Lower leg skin (tissue), 4 donors: ENCODE data around the gene TUBA8. TPM values are rescaled to one million over a fixed set of nuclear protein-coding genes. Genes with fewer than 3 reads are reported as not detected.
"Not testable (repeated sequence)": the region's sequence is repeated elsewhere in the genome, so short reads cannot be mapped to it uniquely, and the experiment has no call there.

Experiments used
- DNase-seq, 2 donors: peaks; one replicate each; pipeline ENCODE4 v3.0.0-alpha.2; 2019; ENCODE audit warnings: low spot score in 2 of 2
- H3K4me3 ChIP-seq: fragments of 200-600 bp; sonication (generic); 2 replicates; pipeline ENCODE4 v1.5.1; 2017; ENCODE audit warnings: mild to moderate bottlenecking, low read depth; ENCODE audit not compliant: poor library complexity, severe bottlenecking
- POLR2A ChIP-seq, 2 donors: fragments of 450-650 bp; IDR thresholded peaks; one replicate each; pipeline ENCODE4 v1.6.1; 2016 to 2017; ENCODE audit warnings: antibody characterized with exemption in 2 of 2, mild to moderate bottlenecking in 1 of 2, moderate library complexity in 1 of 2
- WGBS, 2 donors: methylation state at CpG; one replicate each; pipeline ENCODE4 v1.1.5; 2018; 5-methylcytosine and 5-hydroxymethylcytosine counted together
- intact Hi-C: fragments of 100-400 bp; cut with DNase I; formaldehyde crosslinking; loops from one replicate; pipeline ENCODE4 v1.15.0; 2023; ENCODE audit warnings: low total_unique reads
- total RNA-seq, 4 donors: library from RNA; depleted of rRNA; stranded (reverse); fragments of >200 nt; gene quantifications; one replicate each; pipeline ENCODE4 v1.1.0, GENCODE V29; 2016
- TF ChIP-seq, protein P1 (sequence below), 3 donors: fragments of 450-650 bp; IDR thresholded peaks; one replicate each; pipeline ENCODE4 v1.5.1; 2016; ENCODE audit warnings: antibody characterized with exemption in 3 of 3, mild to moderate bottlenecking in 3 of 3, moderate library complexity in 2 of 3

Gene TUBA8
- total RNA-seq, 4 donors from 2014 or later: 1.5 to 4.7 (median 2.9) TPM

DNA sequence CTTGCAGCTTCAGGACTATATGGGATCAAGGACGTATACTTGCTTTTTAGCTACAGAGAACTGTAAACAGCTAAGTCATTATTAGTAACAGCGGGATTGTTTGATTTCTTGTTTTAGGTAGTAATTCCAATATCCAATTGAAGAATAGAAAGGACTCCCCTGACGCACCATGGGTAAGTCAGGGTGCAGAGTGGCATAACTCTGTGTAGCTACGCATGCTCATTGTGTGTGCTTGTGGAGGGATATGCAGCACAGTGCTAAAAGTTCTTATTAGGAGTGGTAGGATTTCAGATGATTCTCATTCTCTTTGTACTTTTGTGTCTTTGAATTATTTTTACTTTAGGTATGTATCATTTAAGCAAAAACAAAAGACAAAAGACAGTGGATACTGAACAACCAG, 40.6 kb upstream of the TUBA8 start:
- WGBS, 2 donors: 92 to 94% methylated on average over 4 of the region's 4 CpGs
- DNase-seq: no peak
- no peak overlapping the region for H3K4me3 ChIP-seq
- intact Hi-C loops: no loop called here
- TF ChIP-seq POLR2A (IDR thresholded peaks at IDR 0.05): no peak
- TF ChIP-seq, protein P1, sequence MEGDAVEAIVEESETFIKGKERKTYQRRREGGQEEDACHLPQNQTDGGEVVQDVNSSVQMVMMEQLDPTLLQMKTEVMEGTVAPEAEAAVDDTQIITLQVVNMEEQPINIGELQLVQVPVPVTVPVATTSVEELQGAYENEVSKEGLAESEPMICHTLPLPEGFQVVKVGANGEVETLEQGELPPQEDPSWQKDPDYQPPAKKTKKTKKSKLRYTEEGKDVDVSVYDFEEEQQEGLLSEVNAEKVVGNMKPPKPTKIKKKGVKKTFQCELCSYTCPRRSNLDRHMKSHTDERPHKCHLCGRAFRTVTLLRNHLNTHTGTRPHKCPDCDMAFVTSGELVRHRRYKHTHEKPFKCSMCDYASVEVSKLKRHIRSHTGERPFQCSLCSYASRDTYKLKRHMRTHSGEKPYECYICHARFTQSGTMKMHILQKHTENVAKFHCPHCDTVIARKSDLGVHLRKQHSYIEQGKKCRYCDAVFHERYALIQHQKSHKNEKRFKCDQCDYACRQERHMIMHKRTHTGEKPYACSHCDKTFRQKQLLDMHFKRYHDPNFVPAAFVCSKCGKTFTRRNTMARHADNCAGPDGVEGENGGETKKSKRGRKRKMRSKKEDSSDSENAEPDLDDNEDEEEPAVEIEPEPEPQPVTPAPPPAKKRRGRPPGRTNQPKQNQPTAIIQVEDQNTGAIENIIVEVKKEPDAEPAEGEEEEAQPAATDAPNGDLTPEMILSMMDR (IDR thresholded peaks at IDR 0.05): no peak

DNA sequence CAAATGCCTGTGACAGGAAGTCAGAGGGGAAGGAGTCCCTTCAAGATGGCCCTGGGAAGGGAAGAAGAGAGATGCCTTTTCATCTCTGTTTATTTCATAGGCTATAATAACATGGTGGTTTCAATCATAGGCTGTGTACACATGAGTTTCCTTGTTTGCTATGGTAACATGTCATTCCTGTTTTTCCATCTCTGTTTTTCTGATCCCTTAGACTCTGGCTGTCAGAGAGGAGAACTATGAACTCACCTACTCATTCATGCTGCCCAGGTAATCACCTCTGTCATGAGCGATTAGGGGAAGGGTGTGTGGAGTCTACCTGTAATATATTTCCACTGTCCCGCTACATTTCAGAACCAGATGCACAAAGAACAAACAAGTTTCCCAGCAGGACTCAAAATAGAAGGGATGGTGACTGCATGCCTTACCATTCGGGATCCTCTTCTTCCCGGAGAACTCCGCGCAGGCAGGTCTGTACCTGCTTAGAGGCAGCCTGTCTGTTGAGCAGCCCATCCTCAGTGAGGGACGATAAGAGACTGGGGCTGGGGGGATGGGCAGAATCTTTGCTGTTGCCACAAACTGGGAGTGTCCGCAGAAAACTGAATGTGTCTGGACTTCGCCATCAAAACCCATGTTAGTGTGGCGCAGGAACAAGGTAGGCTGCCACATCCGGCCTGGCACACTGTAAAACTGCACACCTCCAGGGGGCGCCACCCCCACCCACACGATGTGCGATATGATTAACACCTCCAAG, 39.9 kb upstream of the TUBA8 start:
- TF ChIP-seq, protein P1 (IDR thresholded peaks at IDR 0.05): no peak
- TF ChIP-seq POLR2A (IDR thresholded peaks at IDR 0.05): no peak
- 57 to 59% methylated on average over 14 of the region's 14 CpGs for WGBS, 2 donors
- H3K4me3 ChIP-seq: no peak overlapping the region
- no peak for DNase-seq
- intact Hi-C loops: no loop called here

DNA sequence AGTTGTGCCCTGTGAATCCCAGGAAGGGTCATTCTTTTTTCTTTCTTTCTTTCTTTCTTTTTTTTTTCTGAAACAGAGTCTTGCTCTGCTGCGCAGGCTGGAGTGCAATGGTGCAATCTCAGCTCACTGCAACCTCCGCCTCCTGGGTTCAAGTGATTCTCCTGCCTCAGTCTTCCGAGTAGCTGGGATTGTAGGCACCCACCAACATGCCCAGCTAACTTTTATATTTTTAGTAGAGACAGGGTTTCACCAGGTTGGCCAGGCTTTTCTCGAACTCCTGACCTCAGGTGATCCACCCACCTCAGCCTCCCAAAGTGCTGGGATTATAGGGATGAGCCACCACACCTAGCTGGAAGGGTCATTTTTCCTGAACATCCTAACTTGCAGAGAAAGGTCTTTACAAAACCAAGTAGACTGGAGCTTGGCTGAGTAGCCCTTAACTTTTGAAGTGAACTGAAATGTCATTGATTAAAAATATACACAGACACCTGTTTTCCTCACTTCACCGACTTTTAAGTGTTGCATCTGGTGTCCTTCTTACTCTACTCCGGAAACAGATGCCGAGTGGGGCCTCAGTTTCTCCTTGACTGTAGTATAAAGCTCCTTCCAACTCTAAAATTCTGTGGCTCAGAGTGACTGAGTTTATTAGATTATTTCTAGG, 39.2 kb upstream of the TUBA8 start:
- 86 to 87% methylated on average over 7 of the region's 7 CpGs for WGBS, 2 donors
- DNase-seq, H3K4me3 ChIP-seq, intact Hi-C loops: not testable (repeated sequence)

DNA sequence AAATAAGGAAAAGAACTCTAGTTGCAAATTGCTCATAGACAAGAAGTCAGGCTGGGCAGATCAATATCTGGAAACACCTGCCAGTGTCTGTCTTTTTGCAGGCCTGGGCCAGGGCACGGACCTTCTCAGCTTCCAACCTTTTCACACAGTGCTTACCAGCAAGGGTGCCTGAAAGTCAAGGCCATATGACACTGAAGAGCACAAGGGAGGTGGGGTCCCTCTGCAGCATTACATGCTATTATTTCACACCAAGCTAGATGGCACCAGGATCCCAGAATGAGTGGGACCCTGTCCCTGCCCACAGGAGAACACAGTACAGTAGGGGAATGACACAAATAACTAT, 38.7 kb upstream of the TUBA8 start:
- no peak for DNase-seq
- 44 to 69% methylated on average over 1 of the region's 1 CpG for WGBS, 2 donors

DNA sequence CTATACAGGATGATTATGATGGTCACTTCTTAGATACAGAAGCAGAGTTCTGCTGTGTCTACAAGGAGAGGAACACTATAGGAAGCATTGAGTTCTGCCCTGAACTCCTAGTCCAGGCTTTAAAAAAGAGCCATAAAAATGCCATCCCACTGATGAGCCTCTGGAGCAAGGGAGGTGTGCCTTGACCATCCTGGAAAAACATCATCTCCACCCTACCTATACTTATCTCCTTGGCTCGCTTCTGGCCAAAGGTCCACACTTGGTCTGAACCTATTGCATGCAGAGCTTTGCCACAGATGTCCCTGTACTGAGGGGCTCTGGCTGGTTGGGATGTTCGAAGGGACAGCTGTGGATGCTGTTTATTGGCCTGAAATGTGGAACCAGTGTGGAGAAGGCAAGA, 37.1 kb upstream of the TUBA8 start:
- no peak for DNase-seq
- WGBS, 2 donors: 91 to 98% methylated on average over 2 of the region's 2 CpGs
- intact Hi-C loops: no loop called here
- no peak overlapping the region for H3K4me3 ChIP-seq
- no peak for TF ChIP-seq POLR2A (IDR thresholded peaks at IDR 0.05)
- TF ChIP-seq, protein P1 (IDR thresholded peaks at IDR 0.05): no peak

More for the DNA sequence above, 38.7 kb upstream of the TUBA8 start:
- TF ChIP-seq POLR2A (IDR thresholded peaks at IDR 0.05): no peak
- TF ChIP-seq, protein P1 (IDR thresholded peaks at IDR 0.05): no peak
- intact Hi-C loops: no loop called here
- H3K4me3 ChIP-seq: no peak overlapping the region

DNA sequence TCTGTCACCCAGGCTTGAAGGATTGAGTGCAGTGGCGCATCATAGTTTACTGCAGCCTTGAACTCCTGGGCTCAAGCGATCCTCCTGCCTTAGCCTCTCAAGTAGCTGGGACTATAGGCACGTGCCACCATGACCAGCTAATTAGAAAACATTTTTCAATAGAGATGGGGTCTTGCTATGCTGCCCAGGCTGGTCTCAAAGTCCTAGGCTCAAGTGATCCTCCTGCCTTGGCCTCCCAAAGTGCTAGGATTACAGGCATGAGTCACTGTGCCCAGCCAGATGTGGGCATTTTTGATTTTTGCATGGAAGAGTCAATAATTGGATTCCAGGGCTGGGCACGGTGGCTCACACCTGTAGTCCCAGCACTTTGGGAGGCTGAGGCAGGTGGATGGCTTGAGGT, 36.7 kb upstream of the TUBA8 start:
- 86 to 94% methylated on average over 4 of the region's 4 CpGs for WGBS, 2 donors
- H3K4me3 ChIP-seq, intact Hi-C loops: not testable (repeated sequence)
- DNase-seq: peak in 1 of 2 donors; percentile 63
